Spleen (tissue), 11 donors: ENCODE measurements around the gene NCOA3. TPM values are rescaled to one million over a fixed set of nuclear protein-coding genes. Genes with fewer than 3 reads are reported as not detected.

ENCODE experiments used
- DNase-seq: peaks from one replicate; pipeline ENCODE4 v3.0.0-alpha.2; 2020
- H3K27ac ChIP-seq, 8 donors: fragments of 200-600 bp; sonication (generic) in 7 of 8; 1 replicate in 4 of 8; 2 replicates in 4 of 8; pipeline versions ENCODE4 v1.5.0 to v1.8.0; 2016 to 2021; ENCODE audit warnings: inconsistent platforms in 4 of 8, mild to moderate bottlenecking in 4 of 8, moderate library complexity in 1 of 8
- H3K27me3 ChIP-seq, 7 donors: fragments of 200-600 bp; sonication (generic) in 6 of 7; replicated peaks in 1 of 7; 1 replicate in 4 of 7; 2 replicates in 3 of 7; pipeline versions ENCODE4 v1.5.0 to v1.8.0; 2016 to 2021; ENCODE audit warnings: inconsistent platforms in 3 of 7, mild to moderate bottlenecking in 1 of 7
- H3K36me3 ChIP-seq, 6 donors: fragments of 200-600 bp; sonication (generic) in 5 of 6; 1 replicate in 4 of 6; 2 replicates in 2 of 6; pipeline versions ENCODE4 v1.5.0 to v1.8.0; 2016 to 2021; ENCODE audit warnings: inconsistent platforms in 2 of 6
- H3K4me1 ChIP-seq, 6 donors: fragments of 200-600 bp; sonication (generic) in 5 of 6; 1 replicate in 3 of 6; 2 replicates in 3 of 6; pipeline versions ENCODE4 v1.5.0 to v1.8.0; 2016 to 2021; ENCODE audit warnings: inconsistent platforms in 3 of 6
- H3K4me3 ChIP-seq, 8 donors: fragments of 200-600 bp; sonication (generic) in 7 of 8; 1 replicate in 4 of 8; 2 replicates in 4 of 8; pipeline versions ENCODE4 v1.5.0 to v1.8.0; 2016 to 2021; ENCODE audit warnings: inconsistent platforms in 4 of 8, mild to moderate bottlenecking in 4 of 8, moderate library complexity in 2 of 8
- H3K9me3 ChIP-seq, 8 donors: fragments of 200-600 bp; sonication (generic) in 7 of 8; 1 replicate in 4 of 8; 2 replicates in 4 of 8; pipeline versions ENCODE4 v1.5.0 to v1.8.0; 2016 to 2021; ENCODE audit warnings: inconsistent platforms in 4 of 8
- POLR2A ChIP-seq, 3 donors: fragments of 450-650 bp; IDR thresholded peaks; one replicate each; pipeline ENCODE4 v1.5.1; 2017; ENCODE audit warnings: antibody characterized with exemption in 3 of 3, mild to moderate bottlenecking in 1 of 3
- POLR2AphosphoS5 ChIP-seq, 3 donors: sonication (generic); formaldehyde crosslinking; IDR thresholded peaks; one replicate each; pipeline ENCODE4 v1.5.1; 2017; ENCODE audit warnings: antibody characterized with exemption in 3 of 3
- WGBS, 5 donors: extraction: QIAGEN DNeasy Blood & Tissue Kit in 3 of 5; methylation state at CpG; one replicate each; pipeline versions ENCODE4 v1.1.5 to v1.1.7; 2013 to 2018; 5-methylcytosine and 5-hydroxymethylcytosine counted together
- intact Hi-C: fragments of 100-400 bp; cut with DNase I; formaldehyde crosslinking; loops from one replicate; pipeline ENCODE4 v1.15.0; 2023; ENCODE audit warnings: low total_unique reads
- polyA plus RNA-seq, 3 donors: library from polyadenylated mRNA; stranded (reverse); fragments of 200-250 nt; gene quantifications; one replicate each; pipeline ENCODE4 v1.2.1, GENCODE V29; 2013
- total RNA-seq, 7 donors: library from RNA; depleted of rRNA in 3 of 7; stranded (reverse); fragments of >200 nt in 3 of 7; fragmentation: NEBNext Ultra II Directional in 4 of 7; extraction: Animal tissue kit (Norgen Biotek cat#: 25700) in 4 of 7; gene quantifications; one replicate each; pipeline versions ENCODE4 v1.1.0 to v1.2.1, GENCODE V29; 2016 to 2021
- TF ChIP-seq, protein P1 (sequence below), 11 experiments: fragments of 200-600 bp in 7 of 11; fragments of 450-650 bp in 4 of 11; sonication (generic) in 4 of 11; IDR thresholded peaks in 8 of 11; conservative IDR thresholded peaks in 3 of 11; 1 replicate in 7 of 11; 2 replicates in 4 of 11; pipeline versions ENCODE4 v1.4.0 to v1.8.0; 2016 to 2021; ENCODE audit warnings: antibody characterized with exemption in 11 of 11, inconsistent platforms in 4 of 11, mild to moderate bottlenecking in 1 of 11
- donor health status: healthy with polysubstance abuse.
- donor health status: DM: no; HTN: no; CAD: no; lungs with moderate emphysema.
- donor health status: DM: no; HTN: no; CAD: no.
- donor health status: Bipolar disorder and iron deficiency.
- donor health status: healthy.
- donor health status: DM: no; HTN: no; CAD: no.
- donor health status: DM: yes; HTN: yes; CAD: no.

The NCOA3 gene
- total and polyA plus RNA-seq, 10 donors: 12.5 to 93.7 (median 82.2) TPM

DNA sequence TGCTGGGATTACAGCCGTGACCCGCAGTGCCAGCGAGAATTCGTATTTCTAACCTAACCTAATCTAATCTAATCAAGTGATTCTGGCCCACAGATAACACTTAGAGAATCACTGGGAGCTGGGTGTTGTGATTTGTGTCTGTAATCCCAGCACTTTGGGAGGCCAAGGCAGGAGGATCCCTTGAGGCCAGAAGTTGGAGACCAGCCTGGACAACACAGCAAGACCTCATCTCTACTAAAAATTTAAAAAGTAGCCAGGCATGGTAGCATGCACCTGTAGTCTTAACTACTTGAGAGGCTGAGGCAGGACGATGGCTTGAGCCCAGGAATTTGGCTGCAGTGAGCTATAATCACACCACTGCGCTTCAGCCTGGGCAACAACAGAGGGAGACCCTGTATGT is 21.4 kb upstream of the NCOA3 start:
- no peak for DNase-seq
- Histone ChIP-seq H3K36me3 (no peaks in the 10 kb centered on the region), H3K9me3 (no peaks in the 10 kb centered on the region), H3K4me1 (peaks cover 0 to 14% (median 7%) of the 10 kb centered on the region in 6 donors), H3K27ac (peak overlapping the region in 2 of 8 donors; percentile 23 to 54), H3K27me3 (no peaks in the 10 kb centered on the region), H3K4me3 (no peak overlapping the region)
- WGBS, 5 donors: 90 to 97% (median 94%) methylated on average over 6 of the region's 6 CpGs
- no peak for TF ChIP-seq POLR2AphosphoS5 (IDR thresholded peaks at IDR 0.05)
- intact Hi-C loops: no loop called here

DNA sequence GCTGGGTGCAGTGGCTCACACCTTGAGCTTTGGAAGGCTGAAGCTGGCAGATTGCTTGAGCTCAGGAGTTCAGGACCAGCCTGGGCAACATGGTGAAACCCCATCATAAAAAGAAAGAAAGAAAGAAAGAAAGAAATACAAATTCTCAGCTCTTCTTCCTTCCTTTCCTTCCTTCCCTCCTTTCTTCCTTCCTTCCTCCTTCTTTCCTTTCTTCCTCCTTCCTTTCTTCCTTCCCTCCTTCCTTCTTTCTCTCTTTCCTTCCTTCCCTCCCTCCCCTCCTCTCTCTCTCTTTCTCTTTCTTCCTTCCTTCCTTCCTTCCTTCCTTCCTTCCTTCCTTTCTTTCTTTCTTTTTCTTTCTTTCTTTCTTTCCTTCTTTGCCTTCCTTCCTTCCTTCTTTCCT is 21.0 kb upstream of the NCOA3 start:
- Histone ChIP-seq H3K36me3 (no peaks in the 10 kb centered on the region), H3K27ac (peak overlapping the region in 1 of 8 donors; percentile 23), H3K9me3 (no peaks in the 10 kb centered on the region), H3K27me3 (no peaks in the 10 kb centered on the region), H3K4me3 (no peak overlapping the region), H3K4me1 (peaks cover 0 to 14% (median 7%) of the 10 kb centered on the region in 6 donors)
- intact Hi-C loops: no loop called here
- TF ChIP-seq POLR2AphosphoS5 (IDR thresholded peaks at IDR 0.05) (no peak), POLR2A (IDR thresholded peaks at IDR 0.05) (no peak)
- TF ChIP-seq, protein P1, sequence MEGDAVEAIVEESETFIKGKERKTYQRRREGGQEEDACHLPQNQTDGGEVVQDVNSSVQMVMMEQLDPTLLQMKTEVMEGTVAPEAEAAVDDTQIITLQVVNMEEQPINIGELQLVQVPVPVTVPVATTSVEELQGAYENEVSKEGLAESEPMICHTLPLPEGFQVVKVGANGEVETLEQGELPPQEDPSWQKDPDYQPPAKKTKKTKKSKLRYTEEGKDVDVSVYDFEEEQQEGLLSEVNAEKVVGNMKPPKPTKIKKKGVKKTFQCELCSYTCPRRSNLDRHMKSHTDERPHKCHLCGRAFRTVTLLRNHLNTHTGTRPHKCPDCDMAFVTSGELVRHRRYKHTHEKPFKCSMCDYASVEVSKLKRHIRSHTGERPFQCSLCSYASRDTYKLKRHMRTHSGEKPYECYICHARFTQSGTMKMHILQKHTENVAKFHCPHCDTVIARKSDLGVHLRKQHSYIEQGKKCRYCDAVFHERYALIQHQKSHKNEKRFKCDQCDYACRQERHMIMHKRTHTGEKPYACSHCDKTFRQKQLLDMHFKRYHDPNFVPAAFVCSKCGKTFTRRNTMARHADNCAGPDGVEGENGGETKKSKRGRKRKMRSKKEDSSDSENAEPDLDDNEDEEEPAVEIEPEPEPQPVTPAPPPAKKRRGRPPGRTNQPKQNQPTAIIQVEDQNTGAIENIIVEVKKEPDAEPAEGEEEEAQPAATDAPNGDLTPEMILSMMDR (IDR thresholded peaks at IDR 0.05 in 8 of 11, conservative IDR thresholded peaks at IDR 0.05 in 3 of 11): no peak
- no peak for DNase-seq

DNA sequence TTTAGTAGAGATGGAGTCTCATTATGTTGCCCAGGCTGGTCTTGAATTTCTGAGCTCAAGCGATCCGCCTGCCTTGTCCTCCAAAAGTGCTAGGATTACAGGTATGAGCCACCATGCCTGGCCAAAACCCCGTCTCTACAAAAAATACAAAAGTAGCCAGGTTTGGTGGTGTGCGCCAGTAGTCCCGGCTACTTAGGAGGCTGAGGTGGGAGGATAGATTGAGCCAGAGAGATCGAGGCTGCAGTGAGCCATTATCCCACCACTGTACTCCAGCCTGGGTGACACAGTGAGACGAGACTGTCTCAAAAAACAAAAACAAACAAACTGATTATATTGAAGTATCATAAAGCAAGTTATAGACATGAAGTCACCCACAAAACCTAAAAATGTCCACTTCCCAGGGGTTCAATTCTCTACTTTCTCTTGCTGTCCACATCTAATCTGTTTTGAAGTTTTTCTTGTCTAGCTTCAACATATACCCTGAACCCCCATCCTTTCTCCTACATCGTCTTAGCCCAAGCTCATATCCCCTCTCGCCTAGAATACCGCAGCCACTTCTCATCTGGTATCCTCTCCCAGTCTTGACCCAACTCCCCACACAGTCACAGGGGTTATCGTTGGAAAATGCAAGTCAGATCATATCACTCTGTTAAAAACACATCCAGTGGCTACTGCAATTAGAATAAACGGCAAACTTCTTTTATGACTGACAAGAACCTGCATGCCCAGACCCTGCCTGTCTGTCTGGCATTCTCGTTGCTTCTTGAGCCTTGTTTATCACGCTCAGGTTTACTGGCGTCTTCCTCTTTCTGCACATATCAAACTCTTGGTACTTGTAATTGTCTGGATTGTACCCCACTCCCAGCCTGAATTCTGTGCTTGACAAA is 20.1 kb upstream of the NCOA3 start:
- H3K9me3 ChIP-seq: no peaks in the 10 kb centered on the region
- 80 to 91% (median 85%) methylated on average over 15 of the region's 15 CpGs for WGBS, 5 donors
- no peak overlapping the region for H3K27ac ChIP-seq
- H3K4me3 ChIP-seq: no peak overlapping the region
- H3K27me3 ChIP-seq: no peaks in the 10 kb centered on the region
- peaks cover 0 to 22% (median 13%) of the 10 kb centered on the region in 6 donors for H3K4me1 ChIP-seq
- no peak for DNase-seq
- no peaks in the 10 kb centered on the region for H3K36me3 ChIP-seq
- no peak for TF ChIP-seq POLR2AphosphoS5 (IDR thresholded peaks at IDR 0.05)
- TF ChIP-seq POLR2A (IDR thresholded peaks at IDR 0.05): no peak
- TF ChIP-seq, protein P1 (IDR thresholded peaks at IDR 0.05 in 8 of 11, conservative IDR thresholded peaks at IDR 0.05 in 3 of 11): no peak
- intact Hi-C loops: no loop called here

DNA sequence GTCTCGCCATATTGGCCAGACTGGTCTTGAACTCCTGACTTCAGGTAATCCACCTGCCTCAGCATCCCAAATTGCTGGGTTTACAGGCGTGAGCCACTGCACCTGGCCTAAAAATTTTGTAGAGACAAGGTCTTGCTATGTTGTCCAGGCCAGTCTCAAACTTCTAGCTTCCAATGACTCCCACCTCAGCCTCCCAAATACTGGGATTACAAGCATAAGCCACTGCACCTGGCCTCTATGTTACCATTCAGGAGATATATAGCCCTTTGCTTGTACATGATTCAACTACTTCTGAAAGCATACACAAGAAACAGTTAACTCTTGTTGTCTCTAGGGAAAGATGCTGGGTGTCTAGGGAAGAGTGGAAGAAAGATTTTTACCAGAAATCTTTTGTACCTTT is 19.0 kb upstream of the NCOA3 start:
- intact Hi-C loops: no loop called here
- Histone ChIP-seq H3K36me3 (no peaks in the 10 kb centered on the region), H3K4me1 (peaks cover 0 to 34% (median 24%) of the 10 kb centered on the region in 6 donors), H3K4me3 (no peak overlapping the region), H3K27me3 (no peaks in the 10 kb centered on the region), H3K9me3 (no peaks in the 10 kb centered on the region), H3K27ac (no peak overlapping the region)
- 94 to 100% (median 96%) methylated on average over 2 of the region's 2 CpGs for WGBS, 5 donors
- TF ChIP-seq, protein P1 (IDR thresholded peaks at IDR 0.05 in 8 of 11, conservative IDR thresholded peaks at IDR 0.05 in 3 of 11): no peak
- TF ChIP-seq POLR2A (IDR thresholded peaks at IDR 0.05) (no peak), POLR2AphosphoS5 (IDR thresholded peaks at IDR 0.05) (no peak)
- no peak for DNase-seq
